Activated CD4-positive, alpha-beta T cell treated with anti-CD3 and anti-CD28 coated beads for 36 hours (primary cell): ENCODE data around the gene SLC22A1. TPM values are rescaled to one million over a fixed set of nuclear protein-coding genes. Genes with fewer than 3 reads are reported as not detected.
A peak's percentile ranks its signal among the peaks of the same experiment; 100 is the strongest.
"Not testable (repeated sequence)": the region's sequence is repeated elsewhere in the genome, so short reads cannot be mapped to it uniquely, and the experiment has no call there.

Experiments
- ATAC-seq: fragments of 200-7000 bp; cut with Tn5 transposase; one replicate; pipeline ENCODE4 v1.10.0; 2021; ENCODE audit warnings: mild to moderate bottlenecking, moderate library complexity
- CTCF ChIA-PET: fragments of 350-600 bp; sonication (Branson Sonifier 250); formaldehyde crosslinking; loops from one replicate; lab custom pipeline; 2021; ENCODE audit warnings: antibody characterized with exemption; lab: Charles Lee
- POLR2A ChIA-PET: fragments of 350-600 bp; sonication (Branson Sonifier 250); formaldehyde crosslinking; loops from one replicate; lab custom pipeline; 2021; ENCODE audit warnings: antibody characterized with exemption, inconsistent platforms; lab: Charles Lee
- DNase-seq: peaks from one replicate; pipeline ENCODE4 v3.0.0-alpha.2; 2020
- H3K27ac Mint-ChIP-seq: one replicate; pipeline ENCODE4 v1.8.0; 2021; ENCODE audit warnings: mixed read lengths
- H3K27me3 Mint-ChIP-seq: one replicate; pipeline ENCODE4 v1.8.0; 2021; ENCODE audit warnings: mixed read lengths
- H3K36me3 Mint-ChIP-seq: one replicate; pipeline ENCODE4 v1.8.0; 2021; ENCODE audit warnings: low read depth, mixed read lengths
- H3K4me1 Mint-ChIP-seq: one replicate; pipeline ENCODE4 v1.8.0; 2021; ENCODE audit warnings: mixed read lengths
- H3K4me3 Mint-ChIP-seq: one replicate; pipeline ENCODE4 v1.8.0; 2021; ENCODE audit warnings: mild to moderate bottlenecking, moderate library complexity, mixed read lengths
- H3K9me3 Mint-ChIP-seq: one replicate; pipeline ENCODE4 v1.8.0; 2021; ENCODE audit warnings: low read depth, mixed read lengths
- intact Hi-C, 2 experiments: fragments of 100-400 bp; cut with DNase I in 1 of 2; cut with micrococcal nuclease in 1 of 2; formaldehyde crosslinking; loops; one replicate each; pipeline versions ENCODE4 v1.14.2 to v1.15.1; 2022 to 2024; cut with DNase I, micrococcal nuclease
- total RNA-seq, 2 experiments: library from RNA; stranded (reverse); gene quantifications; one replicate each; pipeline ENCODE4 v1.2.3, GENCODE V29; 2021

The SLC22A1 gene
- total RNA-seq, 2 experiments from 2014 or later, result 0.78 to 1.2 TPM

GRCh38 chr6:160139420-160139851 lies 17.8 kb downstream of the SLC22A1 start:
- no peaks in the 10 kb centered on the region for H3K9me3 Mint-ChIP-seq
- ATAC-seq, result peak; percentile 78
- DNase-seq, result peak; percentile 20

DNA sequence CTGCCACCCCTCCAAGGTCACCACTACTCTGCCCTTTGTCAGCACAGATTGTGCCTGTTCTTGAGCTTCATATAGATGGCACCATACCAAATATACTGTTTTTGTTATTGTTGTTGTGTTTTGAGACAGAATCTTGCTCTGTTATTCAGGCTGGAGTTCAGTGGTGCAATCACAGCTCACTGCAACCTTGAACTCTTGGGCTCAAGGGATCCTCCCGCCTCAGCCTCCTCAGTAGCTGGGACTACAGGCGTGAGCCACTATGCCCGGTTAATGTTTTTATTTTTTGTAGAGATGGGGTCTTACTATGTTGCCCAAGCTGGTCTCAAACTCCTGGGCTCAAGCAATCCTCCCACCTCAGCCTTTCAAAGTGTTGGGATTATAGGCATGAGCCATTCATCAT lies 18.9 kb downstream of the SLC22A1 start:
- H3K36me3 Mint-ChIP-seq, H3K27ac Mint-ChIP-seq, H3K27me3 Mint-ChIP-seq, intact Hi-C loops, DNase-seq, H3K4me3 Mint-ChIP-seq, POLR2A ChIA-PET, ATAC-seq, H3K9me3 Mint-ChIP-seq: not testable (repeated sequence)
- CTCF ChIA-PET, result interaction anchor here (0.6 to 0.8 kb wide), 2 partner anchors 12 to 315 kb away, joined by 3 read pairs; no protein-coding TSS in a partner anchor
- H3K4me1 Mint-ChIP-seq, result peaks cover 15% of the 10 kb centered on the region

More at GRCh38 chr6:160139420-160139851, 17.8 kb downstream of the SLC22A1 start:
- no peak overlapping the region for H3K27ac Mint-ChIP-seq
- ChIA-PET CTCF (interaction anchor here (2.3 kb wide), 1 partner anchor 316 kb away, joined by 25 read pairs; no protein-coding TSS in a partner anchor), POLR2A (no interaction called here)
- H3K36me3 Mint-ChIP-seq, result peaks cover 3% of the 10 kb centered on the region
- H3K27me3 Mint-ChIP-seq, result peaks cover 1% of the 10 kb centered on the region
- intact Hi-C loops, result loop anchor here in 1 of 2 experiments (5.0 kb wide), 1 partner anchor 393 kb away; no protein-coding TSS in a partner anchor
- H3K4me1 Mint-ChIP-seq, result peaks cover 15% of the 10 kb centered on the region
- no peak overlapping the region for H3K4me3 Mint-ChIP-seq

DNA sequence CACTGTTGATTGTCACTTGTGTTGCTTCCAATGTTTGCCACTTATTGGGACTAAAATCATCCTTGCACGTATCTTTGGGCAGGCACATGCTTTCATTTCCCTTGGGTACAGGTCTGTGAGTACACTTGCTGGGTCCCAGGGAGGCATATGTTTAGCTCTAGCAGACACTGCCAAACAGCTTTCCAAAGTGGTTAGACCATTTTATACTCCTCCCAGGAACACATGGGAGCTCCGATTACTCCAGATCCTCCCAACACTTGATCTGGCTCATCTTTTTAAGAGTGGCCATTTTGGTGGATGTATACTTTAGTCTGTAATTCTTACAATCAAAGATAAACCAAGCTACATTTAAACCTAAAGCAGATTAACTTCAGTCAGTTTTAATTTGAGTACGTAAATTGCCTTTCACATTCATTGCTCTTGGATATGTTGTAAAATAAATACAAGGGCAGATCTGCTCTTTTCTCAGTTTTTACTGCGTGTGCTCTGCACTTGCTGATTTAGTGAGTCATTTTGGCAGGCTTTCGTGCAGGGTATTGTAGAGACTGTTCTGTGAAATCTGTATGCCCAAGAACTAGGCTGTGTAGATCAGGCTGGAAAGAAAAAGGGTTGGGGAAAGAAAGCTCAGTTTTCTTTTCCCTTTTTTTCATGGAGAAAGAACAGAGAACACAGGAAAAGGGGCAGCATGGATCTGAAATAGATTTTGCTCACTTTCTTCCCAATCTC lies 19.5 kb downstream of the SLC22A1 start:
- Mint-ChIP-seq H3K27me3 (peaks cover 1% of the 10 kb centered on the region), H3K9me3 (no peaks in the 10 kb centered on the region), H3K4me1 (peaks cover 15% of the 10 kb centered on the region), H3K27ac (no peak overlapping the region), H3K4me3 (no peak overlapping the region), H3K36me3 (peaks cover 3% of the 10 kb centered on the region)
- intact Hi-C loops, result no loop called here
- ATAC-seq (no peak), DNase-seq (no peak)
- CTCF ChIA-PET, result interaction anchor here (0.6 kb wide), 1 partner anchor 13 kb away, joined by 3 read pairs; no protein-coding TSS in a partner anchor
- POLR2A ChIA-PET, result interaction anchor here (0.9 kb wide), 1 partner anchor 33 kb away, joined by 4 read pairs; no protein-coding TSS in a partner anchor

DNA sequence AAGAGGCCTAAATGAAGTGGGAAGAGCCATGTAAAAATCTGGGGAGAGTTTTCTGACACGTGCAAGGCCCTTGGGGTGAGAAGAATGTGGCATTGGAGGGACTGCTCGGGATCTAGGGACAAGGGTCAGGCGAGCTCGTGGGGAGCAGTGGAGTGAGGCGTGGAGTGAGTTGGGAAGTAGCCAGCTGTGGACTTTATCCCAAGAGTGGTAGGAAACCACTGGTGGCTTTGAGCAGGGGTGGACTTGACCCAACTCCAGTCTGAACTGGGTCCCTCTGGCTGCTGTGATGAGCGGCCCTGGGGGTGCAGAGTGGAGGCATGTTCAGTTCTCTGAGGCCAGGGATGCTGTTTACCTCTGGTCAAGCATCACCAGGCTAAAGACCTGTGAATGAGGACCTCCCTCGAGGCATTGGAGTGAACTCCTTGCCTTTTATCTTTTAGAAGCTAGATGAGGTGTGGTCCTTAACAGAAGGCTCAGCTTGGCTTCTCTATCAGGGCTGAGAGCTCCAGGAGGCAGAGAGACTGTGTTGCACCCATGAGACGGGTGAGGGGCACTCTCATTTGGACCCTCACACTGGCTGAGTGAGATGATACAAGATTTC lies 20.6 kb downstream of the SLC22A1 start:
- CTCF ChIA-PET, result interaction anchor here (1.0 kb wide), 1 partner anchor 9 kb away, joined by 4 read pairs; no protein-coding TSS in a partner anchor
- H3K36me3 Mint-ChIP-seq, result peaks cover 3% of the 10 kb centered on the region

DNA sequence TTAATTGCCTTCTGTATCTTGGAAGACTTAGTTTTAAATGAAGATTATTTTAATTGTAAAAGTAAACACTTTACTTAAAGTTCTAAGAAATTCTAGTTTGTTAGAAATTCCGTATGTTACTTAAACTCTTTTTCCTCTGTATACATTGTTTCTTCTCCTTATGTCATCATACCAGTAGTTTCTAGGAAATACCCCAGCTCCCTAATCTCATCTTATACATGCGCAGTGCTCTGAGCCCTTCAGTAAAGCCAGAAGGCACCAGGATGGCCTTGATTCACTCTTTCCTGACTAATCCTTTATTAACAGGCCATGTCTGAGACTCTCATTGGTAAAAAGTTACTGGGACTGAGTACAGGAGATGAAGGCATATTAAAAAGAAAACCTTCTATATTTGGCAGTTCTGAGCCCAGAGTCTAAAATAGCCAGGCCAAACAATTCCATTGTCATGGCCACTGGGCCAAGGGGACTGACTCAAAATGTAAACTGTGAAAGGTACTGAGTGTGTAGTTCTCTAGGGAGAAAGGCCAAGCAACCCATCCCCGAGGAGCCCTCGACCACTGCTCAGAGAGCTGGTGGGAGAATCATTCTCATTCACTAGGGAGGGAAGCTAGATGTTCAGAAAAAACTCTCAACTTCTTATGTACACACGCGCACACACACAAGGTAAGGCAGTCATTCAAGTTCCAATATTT lies 25.0 kb downstream of the SLC22A1 start:
- no peak overlapping the region for H3K27ac Mint-ChIP-seq
- intact Hi-C loops, result no loop called here

More for the DNA sequence above, 20.6 kb downstream of the SLC22A1 start:
- POLR2A ChIA-PET, result interaction anchor here (0.5 to 0.9 kb wide), 2 partner anchors 32 to 1132 kb away, joined by 4 to 6 read pairs; partner anchors contain the start of gene AGPAT4
- Mint-ChIP-seq H3K27ac (no peak overlapping the region), H3K27me3 (peaks cover 1% of the 10 kb centered on the region), H3K4me1 (peaks cover 15% of the 10 kb centered on the region), H3K9me3 (no peaks in the 10 kb centered on the region), H3K4me3 (no peak overlapping the region)
- no peak for DNase-seq
- ATAC-seq, result no peak
- intact Hi-C loops, result no loop called here

GRCh38 chr6:160147146-160147536 lies 25.5 kb downstream of the SLC22A1 start:
- Mint-ChIP-seq H3K4me3 (no peak overlapping the region), H3K27me3 (peaks cover 1% of the 10 kb centered on the region), H3K27ac (no peak overlapping the region), H3K36me3 (peaks cover 7% of the 10 kb centered on the region), H3K9me3 (peaks cover 5% of the 10 kb centered on the region), H3K4me1 (no peaks in the 10 kb centered on the region)
- intact Hi-C loops, result no loop called here
- POLR2A ChIA-PET, result no interaction called here
- DNase-seq, result no peak
- CTCF ChIA-PET, result interaction anchor here (1.0 kb wide), 1 partner anchor 9 kb away, joined by 4 read pairs; no protein-coding TSS in a partner anchor
- no peak for ATAC-seq

More for the DNA sequence above, 25.0 kb downstream of the SLC22A1 start:
- Mint-ChIP-seq H3K36me3 (peaks cover 6% of the 10 kb centered on the region), H3K9me3 (peaks cover 5% of the 10 kb centered on the region), H3K4me3 (no peak overlapping the region), H3K4me1 (no peaks in the 10 kb centered on the region), H3K27me3 (peaks cover 1% of the 10 kb centered on the region)
- DNase-seq (no peak), ATAC-seq (no peak)
- ChIA-PET POLR2A (no interaction called here), CTCF (interaction anchor here (1.0 kb wide), 1 partner anchor 9 kb away, joined by 4 read pairs; no protein-coding TSS in a partner anchor)

DNA sequence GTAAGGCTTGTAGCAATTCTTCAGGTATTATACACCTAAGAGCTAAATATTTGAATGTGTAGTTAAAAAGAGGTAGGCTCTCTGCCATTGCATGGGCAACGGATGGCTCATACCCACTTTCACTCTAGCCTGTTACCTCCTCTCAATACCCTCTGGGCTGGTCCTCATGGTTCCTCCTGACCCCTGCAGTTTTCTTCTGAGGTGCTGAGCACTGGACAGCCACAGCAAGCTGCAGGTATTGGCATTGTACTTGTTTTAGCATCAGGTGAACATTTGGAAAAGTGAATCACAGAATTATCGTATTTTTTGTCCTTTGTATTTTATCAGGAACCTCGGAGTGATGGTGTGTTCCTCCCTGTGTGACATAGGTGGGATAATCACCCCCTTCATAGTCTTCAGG lies 32.9 kb downstream of the SLC22A1 start:
- Mint-ChIP-seq H3K4me3 (no peak overlapping the region), H3K4me1 (no peaks in the 10 kb centered on the region), H3K27ac (no peak overlapping the region), H3K9me3 (peaks cover 7% of the 10 kb centered on the region), H3K36me3 (peaks cover 5% of the 10 kb centered on the region), H3K27me3 (no peaks in the 10 kb centered on the region)
- ATAC-seq (no peak), DNase-seq (no peak)
- CTCF ChIA-PET, result interaction anchor here (1.0 kb wide), 1 partner anchor 16 kb away, joined by 3 read pairs; no protein-coding TSS in a partner anchor
- POLR2A ChIA-PET, result no interaction called here
- intact Hi-C loops, result no loop called here

DNA sequence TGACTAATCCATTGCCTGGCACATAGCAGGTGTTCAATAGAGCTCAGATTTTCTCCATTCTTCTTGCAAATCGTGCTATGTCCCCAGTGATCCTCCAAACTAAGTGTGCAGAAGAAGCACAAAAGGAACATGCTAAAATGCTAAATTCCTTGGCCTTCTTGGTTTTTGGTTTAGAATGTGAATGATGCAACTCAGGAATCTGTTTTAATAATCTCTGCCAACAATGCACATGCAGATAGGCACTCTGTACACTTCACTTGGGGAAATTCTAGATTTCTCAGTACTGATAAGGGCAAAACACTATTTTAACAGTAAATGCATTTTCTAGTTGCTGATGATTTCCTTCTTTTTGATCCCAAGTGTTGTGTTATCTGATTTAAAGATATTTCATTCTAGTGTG lies 35.2 kb downstream of the SLC22A1 start:
- peaks cover 2% of the 10 kb centered on the region for H3K36me3 Mint-ChIP-seq
- H3K27me3 Mint-ChIP-seq, result no peaks in the 10 kb centered on the region
- ChIA-PET CTCF (interaction anchor here (1.0 kb wide), 1 partner anchor 293 kb away, joined by 3 read pairs; no protein-coding TSS in a partner anchor), POLR2A (interaction anchor here (0.6 kb wide), 1 partner anchor 640 kb away, joined by 3 read pairs; no protein-coding TSS in a partner anchor)
- DNase-seq, result no peak
- peaks cover 2% of the 10 kb centered on the region for H3K9me3 Mint-ChIP-seq
- no peaks in the 10 kb centered on the region for H3K4me1 Mint-ChIP-seq
- no peak for ATAC-seq
- no peak overlapping the region for H3K27ac Mint-ChIP-seq
- intact Hi-C loops, result no loop called here
- no peak overlapping the region for H3K4me3 Mint-ChIP-seq

- intact Hi-C loops, result no loop called here
- H3K27me3 Mint-ChIP-seq, result peaks cover 2% of the 10 kb centered on the region
- no peak overlapping the region for H3K4me3 Mint-ChIP-seq
- no peaks in the 10 kb centered on the region for H3K9me3 Mint-ChIP-seq
- ATAC-seq, result no peak
- POLR2A ChIA-PET, result no interaction called here
- CTCF ChIA-PET, result no interaction called here
- no peaks in the 10 kb centered on the region for H3K36me3 Mint-ChIP-seq
- no peak for DNase-seq
- no peaks in the 10 kb centered on the region for H3K4me1 Mint-ChIP-seq
- H3K27ac Mint-ChIP-seq, result no peak overlapping the region
Measured at GRCh38 chr6:160160450-160160849, 38.8 kb downstream of the SLC22A1 start.

GRCh38 chr6:160160929-160161646 lies 39.5 kb downstream of the SLC22A1 start:
- intact Hi-C loops, result no loop called here
- DNase-seq (no peak), ATAC-seq (no peak)
- H3K27ac Mint-ChIP-seq, result no peak overlapping the region
- H3K27me3 Mint-ChIP-seq, result peaks cover 2% of the 10 kb centered on the region
- no peaks in the 10 kb centered on the region for H3K4me1 Mint-ChIP-seq
- CTCF ChIA-PET, result no interaction called here
- no peaks in the 10 kb centered on the region for H3K36me3 Mint-ChIP-seq
- POLR2A ChIA-PET, result no interaction called here
- no peaks in the 10 kb centered on the region for H3K9me3 Mint-ChIP-seq
- no peak overlapping the region for H3K4me3 Mint-ChIP-seq
